ENCODE data around the gene HSPA5.

DNA sequence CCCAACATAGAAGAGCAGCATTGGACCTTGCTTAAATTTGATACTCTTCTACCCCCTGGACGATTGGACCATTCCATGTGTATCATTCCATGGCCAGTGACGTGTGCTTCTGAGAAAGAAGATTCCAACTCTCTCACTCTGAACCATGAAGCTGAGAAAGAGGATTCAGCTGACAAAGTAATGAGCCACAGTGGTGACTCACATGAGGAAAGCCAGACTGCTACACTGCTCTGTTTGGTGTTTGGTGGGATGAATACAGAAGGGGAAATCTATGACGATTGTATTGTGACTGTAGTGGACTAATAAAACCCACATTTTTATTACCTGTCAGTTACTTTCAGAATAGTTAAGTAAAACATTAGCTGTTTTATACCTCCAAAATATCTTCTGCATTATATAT lies 7.5 kb downstream of the HSPA5 start:
- TF ChIP-seq, protein P1, sequence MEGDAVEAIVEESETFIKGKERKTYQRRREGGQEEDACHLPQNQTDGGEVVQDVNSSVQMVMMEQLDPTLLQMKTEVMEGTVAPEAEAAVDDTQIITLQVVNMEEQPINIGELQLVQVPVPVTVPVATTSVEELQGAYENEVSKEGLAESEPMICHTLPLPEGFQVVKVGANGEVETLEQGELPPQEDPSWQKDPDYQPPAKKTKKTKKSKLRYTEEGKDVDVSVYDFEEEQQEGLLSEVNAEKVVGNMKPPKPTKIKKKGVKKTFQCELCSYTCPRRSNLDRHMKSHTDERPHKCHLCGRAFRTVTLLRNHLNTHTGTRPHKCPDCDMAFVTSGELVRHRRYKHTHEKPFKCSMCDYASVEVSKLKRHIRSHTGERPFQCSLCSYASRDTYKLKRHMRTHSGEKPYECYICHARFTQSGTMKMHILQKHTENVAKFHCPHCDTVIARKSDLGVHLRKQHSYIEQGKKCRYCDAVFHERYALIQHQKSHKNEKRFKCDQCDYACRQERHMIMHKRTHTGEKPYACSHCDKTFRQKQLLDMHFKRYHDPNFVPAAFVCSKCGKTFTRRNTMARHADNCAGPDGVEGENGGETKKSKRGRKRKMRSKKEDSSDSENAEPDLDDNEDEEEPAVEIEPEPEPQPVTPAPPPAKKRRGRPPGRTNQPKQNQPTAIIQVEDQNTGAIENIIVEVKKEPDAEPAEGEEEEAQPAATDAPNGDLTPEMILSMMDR (IDR thresholded peaks at IDR 0.05; ENCODE audit: borderline replicate concordance, extremely low read depth, low read length, poor library complexity, severe bottlenecking), result no peak
- TF ChIP-seq EZH2 (IDR thresholded peaks at IDR 0.05; ENCODE audit: borderline replicate concordance, low read depth, low read length, severe bottlenecking), result no peak
